ENCODE measurements around the gene CLIP1.

The CLIP1 gene

GRCh38 chr12:122413516-122414404, 8.7 kb downstream of the CLIP1 start:
- DNase-seq (ENCODE audit: low read depth): peak; percentile 64
- no peak overlapping the region for H3K4me3 ChIP-seq (ENCODE audit: low read depth, low read length)
- TF ChIP-seq MYC (IDR thresholded peaks at IDR 0.05; ENCODE audit: low read depth, low read length): no peak
- no peak for TF ChIP-seq MAX (IDR thresholded peaks at IDR 0.05; ENCODE audit: low read depth, low read length)
- no peak for TF ChIP-seq POLR2A (IDR thresholded peaks at IDR 0.05; ENCODE audit: extremely low read depth, insufficient read length)
- no peak for TF ChIP-seq CTCF (IDR thresholded peaks at IDR 0.05; ENCODE audit: low read depth, low read length)

- no peak for DNase-seq (ENCODE audit: low read depth)
- H3K4me3 ChIP-seq (ENCODE audit: low read depth, low read length): no peak overlapping the region
Observed at GRCh38 chr12:122412851-122413433, 9.5 kb downstream of the CLIP1 start.

GRCh38 chr12:122411537-122411936, 10.9 kb downstream of the CLIP1 start:
- H3K4me3 ChIP-seq (ENCODE audit: low read depth, low read length): no peak overlapping the region
- TF ChIP-seq MAX (IDR thresholded peaks at IDR 0.05; ENCODE audit: low read depth, low read length) (no peak), POLR2A (IDR thresholded peaks at IDR 0.05; ENCODE audit: extremely low read depth, insufficient read length) (no peak), CTCF (IDR thresholded peaks at IDR 0.05; ENCODE audit: low read depth, low read length) (no peak), MYC (IDR thresholded peaks at IDR 0.05; ENCODE audit: low read depth, low read length) (no peak)
- DNase-seq (ENCODE audit: low read depth): no peak

More at GRCh38 chr12:122412851-122413433, 9.5 kb downstream of the CLIP1 start:
- TF ChIP-seq MAX (IDR thresholded peaks at IDR 0.05; ENCODE audit: low read depth, low read length): no peak
- TF ChIP-seq POLR2A (IDR thresholded peaks at IDR 0.05; ENCODE audit: extremely low read depth, insufficient read length): no peak
- TF ChIP-seq MYC (IDR thresholded peaks at IDR 0.05; ENCODE audit: low read depth, low read length): no peak
- no peak for TF ChIP-seq CTCF (IDR thresholded peaks at IDR 0.05; ENCODE audit: low read depth, low read length)

GRCh38 chr12:122407208-122407607, 15.3 kb downstream of the CLIP1 start:
- no peak overlapping the region for H3K4me3 ChIP-seq (ENCODE audit: low read depth, low read length)
- DNase-seq (ENCODE audit: low read depth): no peak
- no peak for TF ChIP-seq POLR2A (IDR thresholded peaks at IDR 0.05; ENCODE audit: extremely low read depth, insufficient read length)
- no peak for TF ChIP-seq MYC (IDR thresholded peaks at IDR 0.05; ENCODE audit: low read depth, low read length)
- TF ChIP-seq CTCF (IDR thresholded peaks at IDR 0.05; ENCODE audit: low read depth, low read length): no peak
- TF ChIP-seq MAX (IDR thresholded peaks at IDR 0.05; ENCODE audit: low read depth, low read length): no peak

- TF ChIP-seq MAX (IDR thresholded peaks at IDR 0.05; ENCODE audit: low read depth, low read length) (no peak), CTCF (IDR thresholded peaks at IDR 0.05; ENCODE audit: low read depth, low read length) (no peak), MYC (IDR thresholded peaks at IDR 0.05; ENCODE audit: low read depth, low read length) (no peak), POLR2A (IDR thresholded peaks at IDR 0.05; ENCODE audit: extremely low read depth, insufficient read length) (no peak)
- DNase-seq (ENCODE audit: low read depth): no peak
- no peak overlapping the region for H3K4me3 ChIP-seq (ENCODE audit: low read depth, low read length)
Observed at GRCh38 chr12:122406701-122407164, 15.7 kb downstream of the CLIP1 start.
